Measurements from ENCODE around the gene CTSF.

DNA sequence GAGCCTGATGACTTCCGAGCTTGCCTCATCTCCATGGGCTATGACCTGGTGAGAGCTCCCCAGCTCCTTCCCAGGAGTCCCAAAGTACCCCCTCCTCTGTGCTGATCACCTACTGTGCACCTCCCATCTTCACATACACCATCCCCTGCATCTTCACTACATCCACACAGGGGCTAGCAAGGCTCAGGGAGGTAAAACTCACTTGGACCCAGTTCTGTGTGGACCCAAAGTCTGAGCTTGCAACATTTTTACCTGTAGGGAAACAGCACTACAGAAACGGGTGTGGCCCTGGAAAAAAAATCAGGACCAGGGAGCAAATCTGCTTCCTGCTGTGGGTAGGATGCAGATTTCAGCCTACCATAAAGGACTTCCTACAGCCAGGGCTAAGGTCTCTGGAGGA is 6.1 kb downstream of the CTSF start:
- TF ChIP-seq POLR2A (IDR thresholded peaks at IDR 0.05; ENCODE audit: extremely low read depth, insufficient read length) (no peak), MYC (IDR thresholded peaks at IDR 0.05; ENCODE audit: low read depth, low read length) (no peak)
- TF ChIP-seq, protein P1, sequence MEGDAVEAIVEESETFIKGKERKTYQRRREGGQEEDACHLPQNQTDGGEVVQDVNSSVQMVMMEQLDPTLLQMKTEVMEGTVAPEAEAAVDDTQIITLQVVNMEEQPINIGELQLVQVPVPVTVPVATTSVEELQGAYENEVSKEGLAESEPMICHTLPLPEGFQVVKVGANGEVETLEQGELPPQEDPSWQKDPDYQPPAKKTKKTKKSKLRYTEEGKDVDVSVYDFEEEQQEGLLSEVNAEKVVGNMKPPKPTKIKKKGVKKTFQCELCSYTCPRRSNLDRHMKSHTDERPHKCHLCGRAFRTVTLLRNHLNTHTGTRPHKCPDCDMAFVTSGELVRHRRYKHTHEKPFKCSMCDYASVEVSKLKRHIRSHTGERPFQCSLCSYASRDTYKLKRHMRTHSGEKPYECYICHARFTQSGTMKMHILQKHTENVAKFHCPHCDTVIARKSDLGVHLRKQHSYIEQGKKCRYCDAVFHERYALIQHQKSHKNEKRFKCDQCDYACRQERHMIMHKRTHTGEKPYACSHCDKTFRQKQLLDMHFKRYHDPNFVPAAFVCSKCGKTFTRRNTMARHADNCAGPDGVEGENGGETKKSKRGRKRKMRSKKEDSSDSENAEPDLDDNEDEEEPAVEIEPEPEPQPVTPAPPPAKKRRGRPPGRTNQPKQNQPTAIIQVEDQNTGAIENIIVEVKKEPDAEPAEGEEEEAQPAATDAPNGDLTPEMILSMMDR (IDR thresholded peaks at IDR 0.05; ENCODE audit: low read depth, low read length) = no peak
- TF ChIP-seq, protein P2, sequence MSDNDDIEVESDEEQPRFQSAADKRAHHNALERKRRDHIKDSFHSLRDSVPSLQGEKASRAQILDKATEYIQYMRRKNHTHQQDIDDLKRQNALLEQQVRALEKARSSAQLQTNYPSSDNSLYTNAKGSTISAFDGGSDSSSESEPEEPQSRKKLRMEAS (IDR thresholded peaks at IDR 0.05; ENCODE audit: low read depth, low read length) = no peak
